Fibroblast of lung (primary cell): Measurements from ENCODE around the gene KMT2B.

Experiments
- EZH2 ChIP-seq: IDR thresholded peaks from 2 replicates; pipeline ENCODE4 v1.5.1; 2012; ENCODE audit warnings: low read length, control low read depth, mild to moderate bottlenecking; ENCODE audit errors: missing control alignments
- TF ChIP-seq, protein P1 (sequence below), 2 donors: IDR thresholded peaks in 1 of 2; conservative IDR thresholded peaks in 1 of 2; 1 replicate in 1 of 2; 2 replicates in 1 of 2; pipeline ENCODE4 v1.5.1; 2011 to 2012; ENCODE audit warnings: low read length in 2 of 2, control low read depth in 1 of 2, inconsistent platforms in 1 of 2, low read depth in 1 of 2, mild to moderate bottlenecking in 1 of 2

DNA sequence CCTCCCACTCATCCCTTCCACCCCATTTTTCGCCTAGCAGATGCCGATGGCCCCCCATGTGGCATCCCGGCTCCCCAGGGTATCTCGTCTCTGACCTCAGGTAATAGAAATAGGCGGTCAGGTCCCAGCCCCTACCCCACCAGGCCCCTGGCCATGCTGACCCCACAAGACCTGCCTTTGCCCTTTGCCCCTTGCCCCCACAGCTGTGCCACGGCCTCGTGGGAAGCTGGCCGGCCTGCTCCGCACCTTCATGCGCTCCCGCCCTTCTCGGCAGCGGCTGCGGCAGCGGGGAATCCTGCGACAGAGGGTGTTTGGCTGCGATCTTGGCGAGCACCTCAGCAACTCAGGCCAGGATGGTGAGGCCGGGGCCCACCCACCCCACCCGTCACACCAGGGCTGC, 62.9 kb downstream of the KMT2B start:
- TF ChIP-seq, protein P1, sequence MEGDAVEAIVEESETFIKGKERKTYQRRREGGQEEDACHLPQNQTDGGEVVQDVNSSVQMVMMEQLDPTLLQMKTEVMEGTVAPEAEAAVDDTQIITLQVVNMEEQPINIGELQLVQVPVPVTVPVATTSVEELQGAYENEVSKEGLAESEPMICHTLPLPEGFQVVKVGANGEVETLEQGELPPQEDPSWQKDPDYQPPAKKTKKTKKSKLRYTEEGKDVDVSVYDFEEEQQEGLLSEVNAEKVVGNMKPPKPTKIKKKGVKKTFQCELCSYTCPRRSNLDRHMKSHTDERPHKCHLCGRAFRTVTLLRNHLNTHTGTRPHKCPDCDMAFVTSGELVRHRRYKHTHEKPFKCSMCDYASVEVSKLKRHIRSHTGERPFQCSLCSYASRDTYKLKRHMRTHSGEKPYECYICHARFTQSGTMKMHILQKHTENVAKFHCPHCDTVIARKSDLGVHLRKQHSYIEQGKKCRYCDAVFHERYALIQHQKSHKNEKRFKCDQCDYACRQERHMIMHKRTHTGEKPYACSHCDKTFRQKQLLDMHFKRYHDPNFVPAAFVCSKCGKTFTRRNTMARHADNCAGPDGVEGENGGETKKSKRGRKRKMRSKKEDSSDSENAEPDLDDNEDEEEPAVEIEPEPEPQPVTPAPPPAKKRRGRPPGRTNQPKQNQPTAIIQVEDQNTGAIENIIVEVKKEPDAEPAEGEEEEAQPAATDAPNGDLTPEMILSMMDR (conservative IDR thresholded peaks at IDR 0.05 in 1 of 2, IDR thresholded peaks at IDR 0.05 in 1 of 2; ENCODE audit: low read depth in 1 of 2, low read length in 2 of 2), result no peak
- no peak for TF ChIP-seq EZH2
